Measurements from ENCODE around the gene TNFSF13B. TPM values are rescaled to one million over a fixed set of nuclear protein-coding genes. Genes with fewer than 3 reads are reported as not detected.
"Not testable (repeated sequence)": the region's sequence is repeated elsewhere in the genome, so short reads cannot be mapped to it uniquely, and the experiment has no call there.

The TNFSF13B gene
- total and polyA plus RNA-seq, 7 donors: 0.23 to 1.5 (median 0.80) TPM

DNA sequence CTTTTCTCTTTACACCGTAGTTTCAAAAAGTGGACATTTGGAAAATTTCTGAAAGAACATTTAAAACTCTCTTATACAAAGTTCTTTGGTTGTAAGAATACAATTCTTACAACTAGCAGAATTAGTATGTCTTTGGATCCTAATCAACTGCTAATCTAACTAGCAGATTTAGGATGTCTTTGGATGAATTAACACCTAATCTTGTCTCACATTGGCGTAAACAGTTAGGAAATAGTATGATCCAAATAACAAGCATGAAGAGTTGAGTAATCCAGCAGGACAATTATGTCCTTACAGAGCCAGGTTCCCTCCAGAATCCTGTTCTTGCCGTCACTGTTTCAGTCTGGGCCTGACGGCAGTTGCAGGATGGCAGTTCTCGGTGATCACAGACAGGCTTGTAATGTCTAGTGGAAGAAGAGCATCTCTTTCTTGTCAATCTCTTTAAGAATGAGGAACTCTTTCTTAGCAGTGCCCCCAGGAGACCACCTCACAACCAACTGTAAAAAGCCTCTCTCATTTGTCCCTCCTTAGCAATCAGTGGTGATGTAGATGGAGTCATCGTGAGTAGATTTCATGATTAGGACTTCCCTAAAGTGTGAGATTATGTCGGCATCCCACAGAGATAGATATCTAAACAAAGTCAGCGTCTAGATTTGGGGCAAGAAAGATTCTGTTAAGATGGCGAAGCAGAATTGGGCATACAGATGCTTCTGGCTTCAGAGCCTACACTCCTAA is 5.7 kb upstream of the TNFSF13B start:
- TF ChIP-seq, protein P1, sequence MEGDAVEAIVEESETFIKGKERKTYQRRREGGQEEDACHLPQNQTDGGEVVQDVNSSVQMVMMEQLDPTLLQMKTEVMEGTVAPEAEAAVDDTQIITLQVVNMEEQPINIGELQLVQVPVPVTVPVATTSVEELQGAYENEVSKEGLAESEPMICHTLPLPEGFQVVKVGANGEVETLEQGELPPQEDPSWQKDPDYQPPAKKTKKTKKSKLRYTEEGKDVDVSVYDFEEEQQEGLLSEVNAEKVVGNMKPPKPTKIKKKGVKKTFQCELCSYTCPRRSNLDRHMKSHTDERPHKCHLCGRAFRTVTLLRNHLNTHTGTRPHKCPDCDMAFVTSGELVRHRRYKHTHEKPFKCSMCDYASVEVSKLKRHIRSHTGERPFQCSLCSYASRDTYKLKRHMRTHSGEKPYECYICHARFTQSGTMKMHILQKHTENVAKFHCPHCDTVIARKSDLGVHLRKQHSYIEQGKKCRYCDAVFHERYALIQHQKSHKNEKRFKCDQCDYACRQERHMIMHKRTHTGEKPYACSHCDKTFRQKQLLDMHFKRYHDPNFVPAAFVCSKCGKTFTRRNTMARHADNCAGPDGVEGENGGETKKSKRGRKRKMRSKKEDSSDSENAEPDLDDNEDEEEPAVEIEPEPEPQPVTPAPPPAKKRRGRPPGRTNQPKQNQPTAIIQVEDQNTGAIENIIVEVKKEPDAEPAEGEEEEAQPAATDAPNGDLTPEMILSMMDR (IDR thresholded peaks at IDR 0.05): no peak
- 87 to 96% (median 93%) methylated on average over 9 of the region's 9 CpGs for WGBS, 3 donors

DNA sequence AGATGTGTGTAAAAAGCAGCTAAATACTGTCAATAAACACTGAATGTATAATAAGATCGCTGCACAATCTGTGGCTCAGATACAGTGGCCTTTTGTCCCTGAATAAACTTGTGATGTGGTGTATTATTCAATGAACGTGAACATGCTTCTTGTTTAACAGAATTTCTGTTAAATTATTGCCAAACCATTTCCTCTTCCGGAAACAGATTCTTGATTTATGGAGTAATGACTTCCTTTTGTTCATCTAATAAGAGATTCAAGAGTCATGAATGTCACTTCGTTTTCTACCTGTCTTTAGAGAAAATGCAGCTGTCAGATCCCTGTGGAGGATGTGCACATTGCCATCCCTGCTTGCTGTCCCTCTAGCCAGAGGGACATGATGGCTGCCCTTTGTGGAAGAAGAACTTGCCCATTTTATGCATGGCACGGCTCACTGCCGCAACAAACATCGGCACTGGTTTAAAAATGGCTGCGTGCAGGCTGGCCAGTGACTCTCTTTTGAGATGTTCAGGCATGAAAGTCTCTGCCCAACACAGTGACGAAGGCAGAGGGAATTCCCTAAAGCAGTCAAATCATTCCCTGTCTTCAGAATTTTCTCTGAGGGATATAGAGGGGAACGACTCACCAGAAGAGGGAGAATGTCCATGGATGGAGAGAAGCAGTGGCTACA is 3.1 kb upstream of the TNFSF13B start:
- 73 to 76% (median 75%) methylated on average over 10 of the region's 10 CpGs for WGBS, 3 donors
- Histone ChIP-seq H3K4me1 (peaks cover 12% of the 10 kb centered on the region), H3K27ac (no peak overlapping the region), H3K4me3 (no peak overlapping the region), H3K36me3 (ENCODE audit: insufficient read depth in 1 of 2, low read depth in 1 of 2) (no peaks in the 10 kb centered on the region), H3K27me3 (ENCODE audit: insufficient read depth in 3 of 3, low read length in 2 of 3) (no peaks in the 10 kb centered on the region), H3K9me3 (no peaks in the 10 kb centered on the region)
- no peak for ATAC-seq
- DNase-seq: no peak
- TF ChIP-seq, protein P1 (IDR thresholded peaks at IDR 0.05): no peak
- intact Hi-C loops (cut with DNase I): no loop called here

More for the DNA sequence above, 5.7 kb upstream of the TNFSF13B start:
- no peaks in the 10 kb centered on the region for H3K27me3 ChIP-seq (ENCODE audit: insufficient read depth in 3 of 3, low read length in 2 of 3)
- no peak overlapping the region for H3K27ac ChIP-seq
- no peaks in the 10 kb centered on the region for H3K9me3 ChIP-seq
- H3K36me3 ChIP-seq (ENCODE audit: insufficient read depth in 1 of 2, low read depth in 1 of 2): no peaks in the 10 kb centered on the region
- H3K4me1 ChIP-seq: no peaks in the 10 kb centered on the region
- no peak for ATAC-seq
- H3K4me3 ChIP-seq: no peak overlapping the region
- intact Hi-C loops (cut with DNase I): loop anchor here in 1 of 2 donors (5.0 kb wide), 1 partner anchor 214 kb away; no protein-coding TSS in a partner anchor
- no peak for DNase-seq

DNA sequence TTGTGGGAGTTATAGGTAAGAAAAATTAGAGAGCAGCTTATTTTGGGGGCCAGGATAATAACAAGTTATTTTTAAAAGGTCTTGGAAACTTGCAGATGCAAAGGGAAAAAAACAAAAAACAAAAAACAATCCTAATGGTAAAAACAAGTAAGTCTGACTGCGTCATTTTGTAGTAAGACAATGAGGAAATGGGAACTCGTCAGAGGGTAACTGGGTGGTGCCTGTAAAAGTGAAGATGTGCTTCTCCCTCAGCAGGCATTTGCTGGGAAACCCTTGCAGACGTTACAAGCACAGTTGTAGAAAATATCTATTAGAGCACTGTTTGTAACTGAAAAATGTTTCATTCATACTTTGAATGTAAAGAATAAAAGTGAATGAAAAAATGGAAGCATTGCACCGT is 2.2 kb upstream of the TNFSF13B start:
- Histone ChIP-seq H3K36me3 (ENCODE audit: insufficient read depth in 1 of 2, low read depth in 1 of 2) (no peaks in the 10 kb centered on the region), H3K4me3 (no peak overlapping the region), H3K9me3 (no peaks in the 10 kb centered on the region), H3K4me1 (peaks cover 12% of the 10 kb centered on the region), H3K27me3 (ENCODE audit: insufficient read depth in 3 of 3, low read length in 2 of 3) (no peaks in the 10 kb centered on the region), H3K27ac (no peak overlapping the region)
- 84 to 89% (median 87%) methylated on average over 4 of the region's 4 CpGs for WGBS, 3 donors
- no peak for DNase-seq
- ATAC-seq: no peak
- TF ChIP-seq, protein P1 (IDR thresholded peaks at IDR 0.05): no peak
- intact Hi-C loops (cut with DNase I): no loop called here

DNA sequence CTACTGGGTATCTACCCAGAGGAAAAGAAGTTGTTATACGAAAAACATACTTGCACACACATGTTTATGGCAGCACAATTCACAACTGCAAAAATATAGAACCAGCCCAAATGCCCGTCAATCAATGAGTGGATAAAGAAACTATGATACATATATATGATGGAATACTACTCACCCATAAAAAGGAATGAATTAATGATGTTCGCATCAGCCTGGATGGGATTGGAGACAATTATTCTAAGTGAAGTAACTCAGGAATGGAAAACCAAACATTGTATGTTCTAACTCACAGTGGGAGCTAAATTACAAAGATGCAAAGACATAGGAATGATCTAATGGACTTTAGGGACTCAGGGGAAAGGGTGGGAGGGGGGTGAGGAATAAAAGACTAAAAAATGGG is 1.7 kb upstream of the TNFSF13B start:
- H3K9me3 ChIP-seq; H3K27me3 ChIP-seq (ENCODE audit: insufficient read depth in 3 of 3, low read length in 2 of 3); H3K27ac ChIP-seq; H3K36me3 ChIP-seq (ENCODE audit: insufficient read depth in 1 of 2, low read depth in 1 of 2); H3K4me3 ChIP-seq; DNase-seq; intact Hi-C loops (cut with DNase I); ATAC-seq: not testable (repeated sequence)
- H3K4me1 ChIP-seq: peaks cover 12% of the 10 kb centered on the region
- 93 to 98% (median 97%) methylated on average over 3 of the region's 3 CpGs for WGBS, 3 donors

DNA sequence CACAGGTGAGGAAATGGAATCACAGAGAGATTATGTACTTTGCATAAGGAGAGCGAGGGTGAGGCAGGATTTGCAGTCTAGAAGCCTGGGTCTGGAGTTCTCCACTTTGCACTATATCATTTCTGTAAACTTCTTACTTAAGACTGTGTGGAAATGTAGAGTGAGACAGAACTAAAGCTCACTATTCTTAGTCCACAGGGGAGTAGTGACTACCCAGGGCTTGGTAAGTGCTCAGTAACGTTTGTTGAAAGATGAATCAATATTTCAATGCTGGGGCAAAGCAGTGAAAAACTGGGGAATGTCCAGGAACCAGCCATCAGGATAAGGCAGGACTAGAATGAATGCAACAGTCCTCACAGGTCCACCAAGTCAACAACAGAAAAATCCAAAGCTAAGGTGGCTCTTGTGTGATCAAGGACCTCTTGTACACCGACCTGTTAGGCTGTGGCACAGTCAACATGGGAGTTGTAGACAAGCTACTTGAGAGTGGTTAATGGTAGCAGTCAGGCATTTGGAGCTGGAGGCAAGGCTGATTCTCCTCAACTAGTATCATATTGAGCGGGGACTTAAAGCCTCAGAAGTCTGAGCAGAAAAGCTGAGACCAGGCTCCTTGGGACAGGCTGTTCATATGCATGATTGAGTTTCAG is 929 bp upstream of the TNFSF13B start:
- peak overlapping the region; percentile 62 for H3K27ac ChIP-seq
- 55 to 67% (median 63%) methylated on average over 4 of the region's 4 CpGs for WGBS, 3 donors
- H3K4me1 ChIP-seq: peaks cover 12% of the 10 kb centered on the region
- no peak overlapping the region for H3K4me3 ChIP-seq
- no peaks in the 10 kb centered on the region for H3K36me3 ChIP-seq (ENCODE audit: insufficient read depth in 1 of 2, low read depth in 1 of 2)
- H3K27me3 ChIP-seq (ENCODE audit: insufficient read depth in 3 of 3, low read length in 2 of 3): no peaks in the 10 kb centered on the region
- TF ChIP-seq, protein P1 (IDR thresholded peaks at IDR 0.05): no peak
- no peak for DNase-seq
- no peaks in the 10 kb centered on the region for H3K9me3 ChIP-seq
- intact Hi-C loops (cut with DNase I): no loop called here
- no peak for ATAC-seq
